Tibial nerve (tissue), 4 donors: Measurements from ENCODE around the gene B4GALT5.
"Not testable (repeated sequence)": the region's sequence is repeated elsewhere in the genome, so short reads cannot be mapped to it uniquely, and the experiment has no call there.

ENCODE experiments used
- CTCF ChIP-seq, 5 experiments: fragments of 200-600 bp in 3 of 5; fragments of 450-650 bp in 2 of 5; sonication (generic) in 3 of 5; IDR thresholded peaks; one replicate each; pipeline ENCODE4 v1.5.1; 2016 to 2019; ENCODE audit warnings: antibody characterized with exemption in 5 of 5, mild to moderate bottlenecking in 3 of 5, moderate library complexity in 2 of 5
- EP300 ChIP-seq, 2 donors: sonication (generic); formaldehyde crosslinking; IDR thresholded peaks; one replicate each; pipeline ENCODE4 v1.6.1; 2017; ENCODE audit warnings: antibody characterized with exemption in 2 of 2, mild to moderate bottlenecking in 1 of 2
- POLR2A ChIP-seq, 2 donors: fragments of 450-650 bp; IDR thresholded peaks; one replicate each; pipeline ENCODE4 v1.6.1; 2017; ENCODE audit warnings: antibody characterized with exemption in 2 of 2, mild to moderate bottlenecking in 2 of 2, moderate library complexity in 2 of 2

- not testable (repeated sequence) for TF ChIP-seq CTCF, POLR2A, EP300 (IDR thresholded peaks at IDR 0.05)
Observed at GRCh38 chr20:49615051-49615400, 98.7 kb downstream of the B4GALT5 start.
